GM21528 (cell line): ENCODE measurements around the gene ATP6V0E2.
"Not testable (repeated sequence)": the region's sequence is repeated elsewhere in the genome, so short reads cannot be mapped to it uniquely, and the experiment has no call there.

Experiments used
- ATAC-seq: cut with Tn5 transposase; IDR thresholded peaks from one replicate; pipeline ENCODE4 v1.9.1; 2021; ENCODE audit warnings: mild to moderate bottlenecking, moderate library complexity; ENCODE audit not compliant: unreplicated experiment, low FRiP score

The ATP6V0E2 gene

GRCh38 chr7:149874644-149875028 is 867 bp downstream of the ATP6V0E2 start:
- no peak for ATAC-seq

DNA sequence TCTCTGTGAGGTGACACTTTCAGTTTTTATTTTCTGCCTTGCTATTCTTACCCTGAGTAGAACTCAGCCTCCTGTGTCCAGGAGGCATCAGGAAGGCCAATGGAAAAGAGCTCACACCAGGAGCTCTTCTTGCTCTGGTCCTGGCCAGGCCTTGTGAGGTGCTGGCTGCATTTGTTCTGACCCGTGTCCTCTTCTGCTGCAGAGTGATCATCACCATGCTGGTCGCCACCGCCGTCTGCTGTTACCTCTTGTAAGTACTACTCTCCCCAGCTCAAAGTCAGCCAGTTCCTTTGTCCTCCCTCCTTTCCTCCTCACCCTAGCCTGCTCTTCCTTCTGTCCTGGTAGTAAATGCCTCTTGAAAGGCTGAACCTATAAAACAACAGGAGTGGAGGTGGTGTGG is 1.6 kb downstream of the ATP6V0E2 start:
- no peak for ATAC-seq

DNA sequence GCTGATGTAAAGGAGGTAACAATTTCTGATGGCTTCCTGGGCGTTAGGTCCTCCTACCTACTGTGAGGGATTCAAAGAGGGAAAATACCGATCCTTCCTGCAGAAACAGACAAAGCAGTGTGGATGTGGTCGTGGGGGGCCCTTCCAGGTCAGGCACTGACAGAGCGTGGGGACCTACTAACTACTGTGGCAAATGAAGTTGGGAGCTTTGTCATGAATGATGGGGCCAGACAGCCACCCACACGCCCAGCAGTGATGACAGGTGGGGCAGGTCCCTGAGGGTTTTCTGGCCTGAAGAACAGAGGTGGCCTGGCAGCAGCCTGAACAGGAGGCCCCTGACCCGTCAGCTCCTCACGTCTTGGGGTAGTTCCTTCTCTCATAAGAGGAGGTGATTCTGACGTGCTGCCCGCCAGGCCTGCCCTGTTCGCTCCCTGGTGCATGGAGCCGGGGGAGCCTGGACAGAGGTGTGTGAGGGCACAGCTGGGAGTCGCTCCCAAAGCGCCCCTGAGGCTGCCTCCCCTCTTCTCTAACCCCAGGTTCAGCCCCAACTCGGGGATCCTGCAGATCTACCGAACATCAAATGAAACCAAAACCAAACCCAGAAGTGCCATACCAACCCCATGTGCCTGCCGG is 4.2 kb downstream of the ATP6V0E2 start:
- ATAC-seq, result no peak

DNA sequence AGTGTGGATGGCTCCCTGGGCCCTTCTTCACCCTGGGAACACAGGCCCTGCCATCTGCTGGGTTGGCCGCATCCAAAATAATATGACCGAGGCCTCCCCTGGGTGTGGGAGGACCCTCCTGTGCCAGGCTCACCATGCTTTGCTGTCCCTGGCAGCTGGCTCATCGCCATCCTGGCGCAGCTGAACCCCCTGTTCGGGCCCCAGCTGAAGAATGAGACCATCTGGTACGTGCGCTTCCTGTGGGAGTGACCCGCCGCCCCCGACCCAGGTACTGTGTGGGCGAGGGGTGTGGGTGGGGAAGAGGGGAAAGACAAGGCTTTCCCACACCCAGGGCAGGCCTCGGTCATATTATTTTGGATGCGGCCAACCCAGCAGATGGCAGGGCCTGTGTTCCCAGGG is 4.8 kb downstream of the ATP6V0E2 start:
- no peak for ATAC-seq

GRCh38 chr7:149879271-149879743 is 5.5 kb downstream of the ATP6V0E2 start:
- ATAC-seq, result no peak

DNA sequence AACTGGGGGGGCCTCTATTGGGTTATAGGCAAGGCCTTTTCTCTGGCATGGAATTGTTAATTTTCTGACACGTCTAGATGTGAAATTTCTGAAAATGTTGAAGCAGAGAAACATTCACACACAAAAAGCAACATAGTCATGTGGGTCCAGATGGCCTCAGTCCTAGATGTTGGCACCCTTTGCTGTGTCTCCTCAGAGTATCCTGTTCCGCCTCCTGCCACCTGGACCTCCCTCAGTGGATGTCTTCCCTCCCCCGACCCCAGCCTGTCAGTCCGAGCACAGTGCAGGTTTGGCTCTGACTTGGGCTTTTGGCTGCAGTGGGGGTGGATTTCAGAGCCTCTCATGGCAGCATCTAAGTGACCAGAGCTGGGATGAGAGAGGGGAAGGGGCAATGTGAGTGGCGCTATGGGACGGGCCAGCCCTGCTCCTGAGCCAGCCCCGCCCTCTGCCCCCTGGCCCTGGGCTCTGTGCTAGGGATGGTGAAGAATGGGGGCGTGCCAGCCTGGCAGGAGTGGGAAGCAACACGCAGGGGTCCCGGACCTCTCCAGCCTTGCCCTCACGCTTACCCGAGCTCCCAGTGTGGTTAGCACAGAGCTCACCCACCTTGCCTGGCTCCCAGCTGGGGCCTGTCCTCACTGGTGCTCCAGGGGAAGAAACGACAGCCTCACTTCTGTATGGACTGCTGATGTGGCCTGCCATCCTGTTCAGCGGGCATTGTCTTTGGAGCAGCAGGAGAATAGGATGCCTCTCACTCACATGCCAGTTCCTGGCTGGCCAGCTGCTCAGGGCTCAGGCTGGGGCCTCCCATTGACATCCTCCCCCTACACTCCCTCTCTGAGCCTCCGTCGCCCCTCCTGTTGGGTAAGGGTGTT is 6.2 kb downstream of the ATP6V0E2 start:
- ATAC-seq, result no peak

GRCh38 chr7:149880638-149881311 is 7.0 kb downstream of the ATP6V0E2 start:
- no peak for ATAC-seq

GRCh38 chr7:149881328-149882247 is 7.8 kb downstream of the ATP6V0E2 start:
- no peak for ATAC-seq

- ATAC-seq, result no peak
Measured at GRCh38 chr7:149882248-149883047, 8.7 kb downstream of the ATP6V0E2 start.

- no peak for ATAC-seq
Measured at GRCh38 chr7:149883048-149883438, 9.3 kb downstream of the ATP6V0E2 start.

- no peak for ATAC-seq
Measured at GRCh38 chr7:149883452-149883861, 9.7 kb downstream of the ATP6V0E2 start.

GRCh38 chr7:149884016-149884415 is 10.2 kb downstream of the ATP6V0E2 start:
- no peak for ATAC-seq

DNA sequence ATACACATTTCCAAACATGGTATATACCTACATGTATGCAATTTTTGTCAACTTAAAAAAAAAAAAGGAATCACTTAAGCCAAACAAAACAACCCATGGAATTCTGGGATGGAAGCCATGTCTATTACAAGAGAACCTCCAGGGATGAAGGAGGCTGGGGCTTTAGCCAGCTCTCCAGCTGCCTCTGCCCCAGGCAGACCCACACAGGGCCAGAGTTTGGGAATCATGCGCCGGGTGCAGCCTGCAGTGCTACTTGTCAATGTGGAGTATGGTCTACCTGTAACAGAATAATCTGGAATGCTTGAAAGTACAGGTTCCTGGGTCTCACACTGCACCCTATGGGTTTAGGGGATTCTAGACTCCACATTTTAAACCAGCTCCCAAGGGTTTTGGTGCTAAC is 10.8 kb downstream of the ATP6V0E2 start:
- no peak for ATAC-seq

DNA sequence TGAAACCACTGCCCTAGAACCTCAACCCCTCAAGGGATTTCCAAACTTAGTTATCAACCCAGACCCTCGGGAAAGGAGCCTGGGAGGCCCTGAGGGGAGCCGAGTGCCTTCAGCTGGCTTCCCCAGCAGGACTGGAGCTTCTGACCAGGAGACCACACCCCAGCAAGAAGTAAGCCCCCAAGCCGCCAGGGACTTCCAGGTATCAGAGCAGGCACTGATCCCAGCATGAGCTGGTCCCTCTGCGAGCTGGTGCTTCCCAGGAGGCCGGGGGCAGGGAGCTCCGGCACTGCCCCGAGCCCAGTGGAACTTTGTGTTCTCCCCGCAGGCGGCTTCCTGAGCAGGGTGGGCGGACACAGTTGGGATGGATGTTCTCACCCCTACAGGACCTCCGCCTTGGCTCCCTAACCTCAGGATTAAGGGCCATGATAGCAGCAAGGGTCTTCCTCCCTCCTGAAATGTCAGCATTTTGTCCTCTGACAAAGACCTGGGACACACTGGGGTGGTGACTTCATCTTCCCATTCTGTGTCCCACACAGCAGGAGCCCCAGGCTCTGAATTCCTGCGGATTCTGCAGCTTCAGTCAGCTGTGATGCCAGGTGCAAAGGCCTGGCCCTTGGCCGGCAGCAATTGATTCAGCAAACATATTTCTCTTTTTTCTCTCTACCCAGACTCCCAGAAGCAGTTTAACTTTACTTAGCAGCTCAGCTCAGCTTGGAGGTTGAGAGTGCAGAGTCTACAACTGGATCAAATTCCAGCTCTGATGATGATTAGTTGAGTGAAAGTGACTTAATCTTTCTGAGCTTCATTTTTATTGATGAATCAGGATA is 11.6 kb downstream of the ATP6V0E2 start:
- ATAC-seq, result no peak

DNA sequence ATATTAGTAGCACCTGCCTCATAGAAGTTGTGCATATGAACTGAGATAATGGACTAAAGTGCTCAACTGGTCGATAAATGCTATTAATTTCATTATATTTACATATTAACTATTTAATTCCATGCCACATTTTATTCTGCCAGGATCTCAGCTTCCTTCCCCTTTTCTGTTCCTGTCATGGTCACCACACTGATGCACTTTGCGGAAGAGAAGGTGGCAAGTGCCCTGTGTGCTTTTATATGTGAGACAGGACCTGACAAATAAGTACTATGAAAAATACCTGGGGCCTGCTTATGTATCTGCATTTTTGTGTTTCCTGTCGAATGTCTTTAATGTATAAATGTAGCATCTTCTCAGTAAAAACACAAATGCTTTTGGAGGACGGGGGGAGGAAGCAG is 12.2 kb downstream of the ATP6V0E2 start:
- no peak for ATAC-seq

- no peak for ATAC-seq
Measured at GRCh38 chr7:149887311-149887710, 13.5 kb downstream of the ATP6V0E2 start.

- not testable (repeated sequence) for ATAC-seq
Measured at GRCh38 chr7:149890715-149891114, 16.9 kb downstream of the ATP6V0E2 start.

GRCh38 chr7:149894957-149895356 is 21.2 kb downstream of the ATP6V0E2 start:
- not testable (repeated sequence) for ATAC-seq
